Suprapubic skin (tissue), 4 donors: ENCODE data around the gene PIANP. TPM values are rescaled to one million over a fixed set of nuclear protein-coding genes. Genes with fewer than 3 reads are reported as not detected.
A peak's percentile ranks its signal among the peaks of the same experiment; 100 is the strongest.
"Not testable (repeated sequence)": the region's sequence is repeated elsewhere in the genome, so short reads cannot be mapped to it uniquely, and the experiment has no call there.

Experiments
- DNase-seq, 2 donors: peaks; one replicate each; pipeline ENCODE4 v3.0.0-alpha.2; 2019; ENCODE audit warnings: low spot score in 2 of 2
- H3K27ac ChIP-seq: fragments of 200-600 bp; sonication (generic); one replicate; pipeline ENCODE4 v1.5.1; 2019
- H3K27me3 ChIP-seq: fragments of 200-600 bp; sonication (generic); one replicate; pipeline ENCODE4 v1.5.1; 2019
- H3K36me3 ChIP-seq: fragments of 200-600 bp; sonication (generic); one replicate; pipeline ENCODE4 v1.5.1; 2019
- H3K4me1 ChIP-seq: fragments of 200-600 bp; sonication (generic); one replicate; pipeline ENCODE4 v1.5.1; 2019
- H3K4me3 ChIP-seq: fragments of 200-600 bp; sonication (generic); one replicate; pipeline ENCODE4 v1.5.1; 2019; ENCODE audit warnings: mild to moderate bottlenecking
- H3K9me3 ChIP-seq: fragments of 200-600 bp; sonication (generic); one replicate; pipeline ENCODE4 v1.5.1; 2019
- EP300 ChIP-seq: sonication (generic); formaldehyde crosslinking; IDR thresholded peaks from one replicate; pipeline ENCODE4 v1.6.1; 2017; ENCODE audit warnings: antibody characterized with exemption
- POLR2A ChIP-seq, 2 donors: fragments of 450-650 bp; IDR thresholded peaks; one replicate each; pipeline ENCODE4 v1.6.1; 2017; ENCODE audit warnings: antibody characterized with exemption in 2 of 2, mild to moderate bottlenecking in 2 of 2, moderate library complexity in 2 of 2
- POLR2AphosphoS5 ChIP-seq, 3 donors: sonication (generic); formaldehyde crosslinking; IDR thresholded peaks; one replicate each; pipeline ENCODE4 v1.6.1; 2017; ENCODE audit warnings: antibody characterized with exemption in 3 of 3
- WGBS: methylation state at CpG from one replicate; pipeline ENCODE4 v1.1.5; 2018; 5-methylcytosine and 5-hydroxymethylcytosine counted together
- total RNA-seq, 4 donors: library from RNA; depleted of rRNA; stranded (reverse); fragments of >200 nt; gene quantifications; one replicate each; pipeline ENCODE4 v1.1.0, GENCODE V29; 2016
- TF ChIP-seq, protein P1 (sequence below), 2 donors: fragments of 200-600 bp in 1 of 2; fragments of 450-650 bp in 1 of 2; sonication (generic) in 1 of 2; IDR thresholded peaks; one replicate each; pipeline ENCODE4 v1.5.1; 2016 to 2019; ENCODE audit warnings: antibody characterized with exemption in 2 of 2, mild to moderate bottlenecking in 1 of 2, moderate library complexity in 1 of 2

The PIANP gene
- total RNA-seq: not detected

GRCh38 chr12:6700646-6701051, at the start of gene PIANP:
Gene PIANP, minus strand, starts transcription at chr12:6700815. Its CDS starts 2,754 bp downstream, at chr12:6698061.
- no peak for DNase-seq
- TF ChIP-seq POLR2AphosphoS5 (IDR thresholded peaks at IDR 0.05) (no peak), POLR2A (IDR thresholded peaks at IDR 0.05) (no peak)
- TF ChIP-seq, protein P1, sequence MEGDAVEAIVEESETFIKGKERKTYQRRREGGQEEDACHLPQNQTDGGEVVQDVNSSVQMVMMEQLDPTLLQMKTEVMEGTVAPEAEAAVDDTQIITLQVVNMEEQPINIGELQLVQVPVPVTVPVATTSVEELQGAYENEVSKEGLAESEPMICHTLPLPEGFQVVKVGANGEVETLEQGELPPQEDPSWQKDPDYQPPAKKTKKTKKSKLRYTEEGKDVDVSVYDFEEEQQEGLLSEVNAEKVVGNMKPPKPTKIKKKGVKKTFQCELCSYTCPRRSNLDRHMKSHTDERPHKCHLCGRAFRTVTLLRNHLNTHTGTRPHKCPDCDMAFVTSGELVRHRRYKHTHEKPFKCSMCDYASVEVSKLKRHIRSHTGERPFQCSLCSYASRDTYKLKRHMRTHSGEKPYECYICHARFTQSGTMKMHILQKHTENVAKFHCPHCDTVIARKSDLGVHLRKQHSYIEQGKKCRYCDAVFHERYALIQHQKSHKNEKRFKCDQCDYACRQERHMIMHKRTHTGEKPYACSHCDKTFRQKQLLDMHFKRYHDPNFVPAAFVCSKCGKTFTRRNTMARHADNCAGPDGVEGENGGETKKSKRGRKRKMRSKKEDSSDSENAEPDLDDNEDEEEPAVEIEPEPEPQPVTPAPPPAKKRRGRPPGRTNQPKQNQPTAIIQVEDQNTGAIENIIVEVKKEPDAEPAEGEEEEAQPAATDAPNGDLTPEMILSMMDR (IDR thresholded peaks at IDR 0.05): no peak
- Histone ChIP-seq H3K4me1 (peaks cover 16% of the 10 kb centered on the region), H3K27me3 (peaks cover 94% of the 10 kb centered on the region), H3K27ac (no peak within 1 kb of the TSS), H3K36me3 (no peaks in the 10 kb centered on the region), H3K4me3 (peak within 1 kb of the TSS; percentile 45), H3K9me3 (no peaks in the 10 kb centered on the region)
- WGBS: 0% methylated on average over 9 of the region's 43 CpGs

- H3K27ac ChIP-seq: no peak overlapping the region
- no peaks in the 10 kb centered on the region for H3K9me3 ChIP-seq
- no peaks in the 10 kb centered on the region for H3K27me3 ChIP-seq
- TF ChIP-seq POLR2AphosphoS5 (IDR thresholded peaks at IDR 0.05) (no peak), EP300 (no peak), POLR2A (IDR thresholded peaks at IDR 0.05) (no peak)
- TF ChIP-seq, protein P1 (IDR thresholded peaks at IDR 0.05): no peak
- no peak for DNase-seq
- 92% methylated on average over 28 of the region's 28 CpGs for WGBS
- H3K4me1 ChIP-seq: peaks cover 28% of the 10 kb centered on the region
- H3K4me3 ChIP-seq: no peak overlapping the region
- peaks cover 56% of the 10 kb centered on the region for H3K36me3 ChIP-seq
These were observed 48.1 kb upstream of the PIANP start for GRCh38 chr12:6748761-6749160.

DNA sequence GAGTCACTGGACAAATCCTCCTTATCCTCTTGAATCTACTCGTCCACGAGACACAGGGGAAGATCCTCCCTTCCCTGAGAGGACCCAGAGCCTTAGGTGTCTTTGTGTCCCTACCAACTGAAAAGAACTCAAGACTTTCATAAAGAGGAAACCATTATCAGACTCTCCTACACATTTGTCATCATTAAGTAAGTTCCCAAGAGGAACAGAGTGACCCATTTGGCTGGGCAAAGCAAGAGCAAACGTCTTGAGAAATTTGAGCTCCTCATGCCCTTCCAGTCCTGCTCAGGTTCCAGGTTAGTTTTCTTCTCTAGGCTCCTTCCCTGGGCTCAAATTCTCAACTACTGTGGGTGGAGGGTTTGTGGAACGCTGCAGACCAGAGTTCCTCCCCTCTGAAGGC, 46.6 kb upstream of the PIANP start:
- H3K4me3 ChIP-seq: no peak overlapping the region
- no peak for TF ChIP-seq POLR2AphosphoS5 (IDR thresholded peaks at IDR 0.05)
- TF ChIP-seq, protein P1 (IDR thresholded peaks at IDR 0.05): no peak
- no peak for TF ChIP-seq EP300
- TF ChIP-seq POLR2A (IDR thresholded peaks at IDR 0.05): no peak
- H3K27me3 ChIP-seq: no peaks in the 10 kb centered on the region
- 62% methylated on average over 4 of the region's 4 CpGs for WGBS
- H3K4me1 ChIP-seq: peaks cover 23% of the 10 kb centered on the region
- H3K9me3 ChIP-seq: no peaks in the 10 kb centered on the region
- DNase-seq: no peak
- peaks cover 56% of the 10 kb centered on the region for H3K36me3 ChIP-seq
- no peak overlapping the region for H3K27ac ChIP-seq

DNA sequence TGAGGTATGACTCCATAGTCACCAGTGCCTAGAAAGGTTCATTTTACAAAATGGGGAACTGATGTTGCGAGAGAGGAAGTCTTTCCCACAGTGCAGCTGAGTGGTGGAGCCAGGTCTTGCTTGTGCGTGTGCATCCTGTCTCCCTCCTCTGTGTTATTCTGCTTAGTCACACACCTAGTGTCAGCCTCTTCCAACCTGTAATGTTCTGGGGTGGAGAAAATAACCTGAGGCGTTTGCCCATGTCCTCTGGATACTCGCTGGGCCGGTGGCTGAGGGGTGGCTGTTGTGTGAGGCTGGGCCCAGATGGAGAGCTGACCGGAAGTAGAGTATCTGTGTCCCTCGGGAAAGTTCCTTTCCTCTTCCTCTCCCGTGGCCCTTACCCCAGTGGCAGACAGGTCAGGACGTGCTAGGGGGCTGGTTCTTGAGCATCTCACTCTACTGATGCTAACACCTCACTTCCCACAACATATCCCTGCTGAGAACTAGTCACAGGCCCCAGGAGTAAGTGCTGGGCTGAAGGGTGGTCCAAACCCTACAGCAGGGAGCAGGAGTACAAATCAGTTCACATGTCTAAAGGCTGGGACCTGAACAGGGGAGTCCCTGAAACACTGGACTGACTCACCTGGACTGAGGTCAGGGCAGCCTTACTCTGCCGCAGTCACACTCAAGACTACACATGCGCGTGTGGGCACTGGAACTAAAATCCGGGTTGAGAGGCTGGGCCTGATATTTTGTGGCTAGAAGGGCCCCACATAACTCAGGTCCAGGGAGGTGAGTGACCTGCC, 45.3 kb upstream of the PIANP start:
- no peak for TF ChIP-seq POLR2AphosphoS5 (IDR thresholded peaks at IDR 0.05)
- TF ChIP-seq EP300: no peak
- TF ChIP-seq, protein P1 (IDR thresholded peaks at IDR 0.05): no peak
- TF ChIP-seq POLR2A (IDR thresholded peaks at IDR 0.05): no peak
- Histone ChIP-seq H3K4me3 (no peak overlapping the region), H3K27me3 (no peaks in the 10 kb centered on the region), H3K27ac (peak overlapping the region; percentile 3), H3K4me1 (peaks cover 14% of the 10 kb centered on the region), H3K9me3 (no peaks in the 10 kb centered on the region), H3K36me3 (peaks cover 49% of the 10 kb centered on the region)
- no peak for DNase-seq
- WGBS: 54% methylated on average over 11 of the region's 13 CpGs

GRCh38 chr12:6743300-6743699, 42.7 kb upstream of the PIANP start:
- peaks cover 23% of the 10 kb centered on the region for H3K36me3 ChIP-seq
- 57% methylated on average over 7 of the region's 7 CpGs for WGBS
- not testable (repeated sequence) for H3K9me3 ChIP-seq, DNase-seq, H3K27me3 ChIP-seq, H3K27ac ChIP-seq, H3K4me3 ChIP-seq
- H3K4me1 ChIP-seq: peaks cover 14% of the 10 kb centered on the region
